ENCODE data around the gene COL17A1.

Gene COL17A1

GRCh38 chr10:104033966-104034365, 51.7 kb downstream of the COL17A1 start:
- DNase-seq (ENCODE audit: low spot score) = no peak

- no peak for DNase-seq (ENCODE audit: low spot score)
Measured at GRCh38 chr10:104033401-104033930, 52.2 kb downstream of the COL17A1 start.

GRCh38 chr10:104032144-104032775, 53.4 kb downstream of the COL17A1 start:
- no peak for DNase-seq (ENCODE audit: low spot score)

- DNase-seq (ENCODE audit: low spot score) = no peak
Measured at GRCh38 chr10:104031631-104032030, 54.0 kb downstream of the COL17A1 start.

GRCh38 chr10:104029521-104029860, 56.2 kb downstream of the COL17A1 start:
- DNase-seq (ENCODE audit: low spot score) = no peak

GRCh38 chr10:104028823-104029520, 56.7 kb downstream of the COL17A1 start:
- no peak for DNase-seq (ENCODE audit: low spot score)

GRCh38 chr10:104028146-104028545, 57.5 kb downstream of the COL17A1 start:
- no peak for DNase-seq (ENCODE audit: low spot score)

GRCh38 chr10:104026762-104027161, 58.9 kb downstream of the COL17A1 start:
- no peak for DNase-seq (ENCODE audit: low spot score)

GRCh38 chr10:104025524-104025923, 60.2 kb downstream of the COL17A1 start:
- no peak for DNase-seq (ENCODE audit: low spot score)

- no peak for DNase-seq (ENCODE audit: low spot score)
Measured at GRCh38 chr10:104022026-104022425, 63.7 kb downstream of the COL17A1 start.

GRCh38 chr10:104021246-104021645, 64.4 kb downstream of the COL17A1 start:
- DNase-seq (ENCODE audit: low spot score) = no peak

GRCh38 chr10:104020020-104020419, 65.7 kb downstream of the COL17A1 start:
- DNase-seq (ENCODE audit: low spot score) = no peak

- no peak for DNase-seq (ENCODE audit: low spot score)
Measured at GRCh38 chr10:104018471-104018870, 67.2 kb downstream of the COL17A1 start.

- DNase-seq (ENCODE audit: low spot score) = no peak
Measured at GRCh38 chr10:104016661-104017060, 69.0 kb downstream of the COL17A1 start.

GRCh38 chr10:104014176-104014575, 71.5 kb downstream of the COL17A1 start:
- no peak for DNase-seq (ENCODE audit: low spot score)

GRCh38 chr10:104013489-104013888, 72.2 kb downstream of the COL17A1 start:
- no peak for DNase-seq (ENCODE audit: low spot score)

GRCh38 chr10:104011904-104012303, 73.8 kb downstream of the COL17A1 start:
- DNase-seq (ENCODE audit: low spot score) = no peak

- DNase-seq (ENCODE audit: low spot score) = no peak
Measured at GRCh38 chr10:104005172-104005863, 80.4 kb downstream of the COL17A1 start.

GRCh38 chr10:104002911-104003310, 82.8 kb downstream of the COL17A1 start:
- no peak for DNase-seq (ENCODE audit: low spot score)

GRCh38 chr10:103998805-103999204, 86.9 kb downstream of the COL17A1 start:
- no peak for DNase-seq (ENCODE audit: low spot score)

- DNase-seq (ENCODE audit: low spot score) = no peak
Measured at GRCh38 chr10:103995134-103995533, 90.5 kb downstream of the COL17A1 start.

- DNase-seq (ENCODE audit: low spot score) = no peak
Measured at GRCh38 chr10:103991393-103992128, 94.1 kb downstream of the COL17A1 start.
